ENCODE measurements around the gene UMAD1. TPM values are rescaled to one million over a fixed set of nuclear protein-coding genes. Genes with fewer than 3 reads are reported as not detected.
A peak's percentile ranks its signal among the peaks of the same experiment; 100 is the strongest.

UMAD1 gene
- polyA plus RNA-seq (2013, experiment 1 of 2; ENCODE audit: insufficient read length) = 10.0 TPM
- 9.3 TPM for polyA plus RNA-seq (2013, experiment 2 of 2; ENCODE audit: insufficient read length)

GRCh38 chr7:7640221-7641128 lies at the start of gene UMAD1:
TSS of gene UMAD1 (plus strand) at chr7:7640752. CDS start at chr7:7673372, 32,620 bp downstream.
- DNase-seq = peak; percentile 99

GRCh38 chr7:7595451-7595850 lies 45.1 kb upstream of the UMAD1 start:
- peak; percentile 14 for DNase-seq

GRCh38 chr7:7596176-7596575 lies 44.4 kb upstream of the UMAD1 start:
- no peak for DNase-seq

DNA sequence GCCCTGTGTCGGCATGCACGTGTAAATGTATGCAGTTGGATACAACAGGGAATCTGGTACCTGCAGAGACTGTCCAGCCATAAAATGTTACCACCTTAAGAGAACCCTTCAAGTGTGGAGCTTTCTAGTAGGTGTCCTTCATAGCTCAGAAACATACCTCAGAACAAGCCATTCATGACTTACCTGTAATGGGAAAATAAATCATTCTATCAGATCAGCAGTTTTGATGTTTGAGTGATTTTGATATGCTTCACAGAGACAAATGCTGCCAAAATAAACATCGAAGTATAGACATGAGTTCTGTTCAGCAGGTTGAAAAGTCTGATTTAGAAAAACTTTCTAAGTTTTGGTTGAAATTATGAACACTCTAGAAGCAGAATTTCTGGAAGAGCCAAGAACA lies 33.5 kb upstream of the UMAD1 start:
- DNase-seq = no peak

DNA sequence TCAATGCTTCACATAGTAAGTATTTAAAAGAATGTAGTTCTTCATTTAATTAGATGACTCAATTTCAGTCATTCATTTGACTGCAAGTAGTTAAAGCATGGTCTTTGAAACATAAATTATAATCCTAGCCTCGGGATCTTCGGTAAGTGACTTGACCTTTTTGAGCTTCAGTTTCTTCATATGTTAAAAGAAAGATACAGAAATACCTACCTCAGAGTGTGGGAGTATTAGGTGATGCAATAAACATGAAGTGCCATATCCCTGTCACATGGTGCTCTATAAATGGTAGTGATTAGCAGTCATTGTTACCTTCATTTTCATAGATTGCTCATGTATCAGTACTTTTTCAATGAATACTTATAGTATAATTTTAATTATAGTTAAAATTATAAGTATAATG lies 31.2 kb upstream of the UMAD1 start:
- DNase-seq = no peak

DNA sequence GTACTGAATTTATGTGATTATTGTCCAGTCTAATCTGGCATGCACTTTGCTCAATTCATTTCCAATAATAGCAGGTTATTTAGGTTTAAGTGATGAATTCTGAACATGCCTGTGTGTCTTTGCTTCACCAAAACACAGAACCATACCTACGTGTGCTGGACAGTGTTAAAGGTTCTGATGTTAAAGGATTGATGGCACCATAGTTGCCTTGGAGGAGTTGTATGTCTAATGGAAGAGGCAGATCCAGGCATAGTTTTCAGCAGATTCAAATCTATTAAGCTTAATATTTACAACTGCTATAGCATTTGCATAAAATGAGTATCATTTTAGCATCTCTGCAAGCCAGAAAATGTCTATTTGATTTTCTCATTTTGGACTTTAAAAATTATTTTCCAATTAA lies 28.0 kb upstream of the UMAD1 start:
- no peak for DNase-seq

- no peak for DNase-seq
Measured at GRCh38 chr7:7613210-7613609, 27.3 kb upstream of the UMAD1 start.

GRCh38 chr7:7614018-7614741 lies 26.4 kb upstream of the UMAD1 start:
- no peak for DNase-seq

GRCh38 chr7:7617550-7617949 lies 23.0 kb upstream of the UMAD1 start:
- DNase-seq = no peak

- DNase-seq = no peak
Measured at GRCh38 chr7:7618410-7618809, 22.1 kb upstream of the UMAD1 start.

DNA sequence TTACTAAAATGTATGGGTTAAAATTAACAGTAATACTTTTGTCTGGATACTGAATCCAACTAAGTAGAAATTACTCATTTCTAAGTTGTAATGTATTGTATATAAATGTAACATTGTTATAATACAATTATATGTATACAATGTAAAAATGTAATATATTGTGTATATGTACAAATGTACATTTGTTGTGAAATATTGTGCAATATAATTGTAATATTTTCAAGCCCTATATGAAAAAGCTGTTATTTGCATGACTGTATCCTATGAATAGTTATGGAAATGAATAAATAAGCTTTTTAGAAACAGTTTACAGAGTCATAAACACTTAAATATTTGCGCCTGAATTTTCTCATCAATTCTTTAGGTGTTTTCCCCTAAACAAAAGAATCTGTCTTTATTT lies 20.3 kb upstream of the UMAD1 start:
- no peak for DNase-seq

DNA sequence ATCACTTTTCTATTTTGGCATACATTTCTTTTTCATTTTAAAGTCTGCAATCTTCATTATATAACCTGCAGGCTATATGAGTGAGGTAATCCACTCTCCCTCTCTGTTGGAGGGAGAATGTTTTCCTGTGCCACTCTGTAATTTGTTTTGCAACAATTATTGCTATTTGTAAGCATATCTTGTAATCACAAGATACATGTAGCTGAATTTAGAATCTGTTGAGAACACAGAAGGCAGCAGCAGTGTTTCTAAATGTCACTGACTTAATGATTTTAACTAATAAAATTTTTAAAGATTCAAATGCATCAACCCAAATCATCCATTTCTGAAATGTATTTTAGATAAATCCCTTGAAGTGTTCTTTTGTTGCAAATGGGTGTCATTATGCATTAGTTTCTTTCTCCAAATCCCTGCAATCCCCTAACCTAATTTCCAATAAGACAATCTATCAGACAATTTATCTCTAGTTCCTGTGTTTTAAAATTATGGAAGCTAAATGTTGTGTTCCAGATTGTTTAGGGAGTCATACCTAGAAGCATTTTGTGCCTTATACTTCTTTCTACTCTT lies 19.8 kb upstream of the UMAD1 start:
- no peak for DNase-seq

GRCh38 chr7:7628476-7628875 lies 12.1 kb upstream of the UMAD1 start:
- DNase-seq = no peak

DNA sequence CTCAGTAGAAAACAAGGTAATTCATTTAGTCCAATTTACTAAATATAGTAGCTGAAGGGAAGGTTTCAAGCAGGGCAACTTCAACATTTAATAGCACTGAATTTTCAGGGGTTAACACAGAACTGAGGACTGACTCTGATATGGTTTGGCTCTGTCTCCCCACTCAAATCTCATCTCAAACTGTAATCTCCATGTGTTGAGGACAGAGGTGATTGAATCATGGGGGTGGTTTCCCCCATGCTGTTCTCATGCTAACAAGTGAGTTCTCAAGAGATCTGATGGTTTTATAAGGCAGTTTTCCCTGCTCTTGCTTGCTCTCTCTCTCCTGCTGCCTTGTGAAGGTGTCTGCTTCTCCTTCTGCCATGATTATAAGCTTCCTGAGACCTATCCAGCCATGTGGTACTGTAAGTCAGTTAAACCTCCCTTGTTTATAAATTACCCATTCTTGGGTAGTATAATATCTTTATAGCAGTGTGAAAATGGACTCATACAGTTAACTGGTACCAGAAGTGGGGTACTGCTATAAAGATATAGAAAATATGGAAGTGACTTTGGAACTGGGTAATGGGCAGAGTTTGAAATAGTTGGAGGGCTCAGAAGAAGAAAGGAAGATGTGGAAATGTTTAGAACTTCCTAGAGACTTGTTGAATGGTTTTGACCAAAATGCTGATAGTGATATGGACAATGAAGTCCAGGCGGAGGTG lies 9.8 kb upstream of the UMAD1 start:
- no peak for DNase-seq

DNA sequence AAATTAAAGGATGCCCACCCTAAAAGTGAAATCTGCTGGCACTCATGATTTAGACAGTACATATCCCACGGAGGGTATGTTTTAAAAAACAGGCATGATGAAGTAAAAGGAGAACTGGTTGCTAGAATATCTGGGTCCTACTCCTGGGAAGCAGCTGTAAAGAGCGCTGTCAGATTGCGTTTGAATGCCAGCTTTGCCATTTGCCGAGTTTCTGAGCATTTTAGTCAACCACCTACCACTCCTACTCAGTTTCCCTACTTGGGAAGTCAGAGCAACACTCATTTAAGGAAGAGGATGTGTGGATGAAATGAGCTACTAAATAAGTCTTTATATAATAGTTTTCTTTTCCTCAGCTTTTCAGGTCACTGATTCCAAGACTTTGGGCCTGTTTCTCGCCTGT lies 1.1 kb upstream of the UMAD1 start:
- DNase-seq = no peak

DNA sequence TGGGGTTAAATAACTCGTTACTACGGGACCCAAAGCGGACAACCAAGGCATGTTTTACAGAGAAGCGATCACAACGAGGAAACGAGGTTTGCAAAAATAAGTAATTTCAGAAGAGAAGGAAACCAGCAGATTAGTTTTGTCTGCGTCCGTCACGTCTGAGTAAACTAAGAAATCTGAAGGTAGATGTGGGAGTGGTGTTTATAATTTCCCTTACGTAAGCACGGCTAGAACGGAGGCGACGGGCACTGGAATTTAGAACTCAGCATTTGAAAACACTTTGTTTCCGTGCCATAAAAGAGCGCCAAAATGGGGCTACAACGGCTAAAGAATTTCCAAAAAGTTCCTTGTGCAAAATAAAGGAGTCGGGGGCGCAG lies 718 bp upstream of the UMAD1 start:
- peak; percentile 3 for DNase-seq

DNA sequence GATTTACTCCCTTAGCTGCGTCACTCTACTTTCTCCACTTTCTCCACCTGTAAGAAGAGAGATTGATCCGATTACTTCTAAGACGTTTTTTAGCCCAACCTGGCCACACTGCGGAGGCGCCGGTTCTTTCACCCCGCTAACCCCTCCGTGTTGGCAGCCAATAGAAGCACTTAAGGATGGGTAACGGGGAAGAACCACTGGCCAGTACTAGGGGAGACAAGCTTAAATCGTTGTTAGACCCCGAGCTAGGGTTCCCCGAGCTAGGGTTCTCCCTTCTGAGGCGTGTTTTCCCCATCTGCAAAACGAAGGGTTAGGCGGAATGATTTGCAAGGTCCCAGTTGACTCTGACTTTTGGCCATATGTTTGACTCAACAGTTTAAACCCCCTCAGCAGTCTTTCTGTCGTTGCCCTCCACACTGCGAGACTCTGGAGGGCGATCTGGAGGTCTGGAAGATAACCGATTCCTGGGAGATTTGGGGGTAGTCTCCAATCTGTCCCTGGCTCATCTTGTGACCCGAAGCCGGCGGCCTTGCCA lies 644 bp downstream of the UMAD1 start:
- DNase-seq = peak; percentile 6

- no peak for DNase-seq
Measured at GRCh38 chr7:7642081-7642480, 1.5 kb downstream of the UMAD1 start.

DNA sequence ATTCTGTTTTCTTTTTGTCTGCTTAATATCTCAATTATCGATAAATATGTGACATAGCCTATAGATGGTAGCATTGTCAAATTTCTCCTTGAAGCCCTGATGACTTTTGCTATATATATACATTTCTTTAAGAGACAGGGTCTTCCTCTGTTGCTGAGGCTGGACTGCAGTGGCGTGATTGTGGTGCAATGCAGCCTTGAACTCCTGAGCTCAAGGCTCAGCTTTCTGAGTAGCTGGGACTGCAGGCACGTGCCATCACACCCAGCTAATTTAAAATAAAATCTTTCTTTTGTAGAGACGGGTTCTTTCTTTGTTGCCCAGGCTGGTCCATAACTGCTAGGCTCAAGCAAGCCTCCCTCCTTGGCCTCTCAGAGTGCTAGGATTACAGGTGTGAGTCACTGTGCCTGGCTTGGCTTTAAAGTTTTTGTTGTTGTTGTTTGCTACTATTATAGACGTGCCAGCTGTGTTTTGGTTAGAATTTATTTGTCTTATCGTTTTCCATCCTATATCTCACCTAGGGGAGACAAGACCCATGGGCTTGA lies 7.0 kb downstream of the UMAD1 start:
- DNase-seq = no peak

DNA sequence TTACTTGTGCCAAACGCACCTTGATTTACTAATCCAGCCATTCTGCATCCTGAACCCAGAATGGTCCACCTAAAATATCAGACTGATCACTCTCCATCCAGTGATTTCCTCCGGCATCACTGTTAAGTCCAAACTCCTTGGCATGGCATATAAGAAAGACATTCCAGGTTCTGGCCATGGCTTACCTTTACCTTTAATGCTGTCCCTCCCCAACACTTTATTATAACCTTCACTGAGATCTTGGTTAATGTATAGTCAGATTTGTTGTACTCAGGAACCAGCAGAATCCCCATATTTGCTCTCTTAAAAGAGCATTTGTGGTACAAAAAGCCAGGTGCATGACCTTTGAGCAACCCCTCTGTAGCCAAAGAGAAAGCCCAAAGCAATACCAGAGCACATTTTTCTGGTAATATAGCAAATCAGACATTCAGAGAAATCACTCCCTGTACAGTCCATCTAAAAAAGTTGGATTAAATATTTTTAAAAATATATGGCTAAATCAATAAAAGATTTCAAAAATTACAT lies 10.2 kb downstream of the UMAD1 start:
- no peak for DNase-seq

DNA sequence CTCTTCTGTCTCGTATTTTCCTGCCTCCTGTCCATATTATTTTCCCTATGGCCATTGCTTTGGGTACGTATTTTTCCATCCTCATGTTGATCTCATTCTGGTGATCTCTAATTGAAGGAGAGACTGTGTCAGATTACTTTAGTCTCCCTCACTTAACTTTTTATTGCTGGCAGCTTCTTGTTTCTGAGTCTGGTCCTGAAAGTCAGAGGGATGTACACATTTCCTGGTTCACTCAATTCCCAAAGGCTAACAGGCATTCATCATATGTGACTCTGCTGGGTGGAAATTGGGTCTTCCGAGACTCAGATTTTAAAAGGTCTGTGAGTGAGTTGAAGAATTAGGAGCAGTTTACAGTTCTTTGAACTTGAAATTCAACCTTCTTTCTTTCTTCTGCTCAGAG lies 10.9 kb downstream of the UMAD1 start:
- no peak for DNase-seq

Data from fibroblast of skin of abdomen (primary cell).